AG20443 (cell line): Measurements from ENCODE around the gene CFAP90.

ENCODE experiments used
- DNase-seq: peaks from one replicate; pipeline ENCODE4 v3.0.0; 2012; ENCODE audit warnings: low spot score, mixed read lengths

CFAP90 gene

GRCh38 chr5:7868427-7868772 is 17.5 kb upstream of the CFAP90 start:
- DNase-seq = no peak

DNA sequence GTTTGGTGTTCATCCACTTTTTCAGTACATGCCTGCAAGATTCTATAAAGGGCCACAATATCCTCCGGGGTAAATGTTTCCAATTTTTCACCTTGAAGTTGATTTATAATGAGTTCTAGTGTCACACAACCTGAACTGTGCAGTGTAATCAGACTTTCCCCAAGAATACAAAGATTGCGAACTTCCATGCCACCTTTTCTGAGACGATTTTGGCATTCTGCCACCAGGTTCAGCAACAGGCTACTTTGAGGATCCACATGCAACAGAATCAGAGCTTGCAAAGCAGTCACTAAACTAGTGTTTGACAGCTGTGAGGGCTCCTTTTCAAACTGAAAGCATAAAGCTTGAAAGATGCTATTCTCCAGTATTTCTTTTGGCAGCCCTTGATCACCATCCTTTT is 16.3 kb upstream of the CFAP90 start:
- no peak for DNase-seq

GRCh38 chr5:7866196-7866595 is 15.3 kb upstream of the CFAP90 start:
- no peak for DNase-seq

DNA sequence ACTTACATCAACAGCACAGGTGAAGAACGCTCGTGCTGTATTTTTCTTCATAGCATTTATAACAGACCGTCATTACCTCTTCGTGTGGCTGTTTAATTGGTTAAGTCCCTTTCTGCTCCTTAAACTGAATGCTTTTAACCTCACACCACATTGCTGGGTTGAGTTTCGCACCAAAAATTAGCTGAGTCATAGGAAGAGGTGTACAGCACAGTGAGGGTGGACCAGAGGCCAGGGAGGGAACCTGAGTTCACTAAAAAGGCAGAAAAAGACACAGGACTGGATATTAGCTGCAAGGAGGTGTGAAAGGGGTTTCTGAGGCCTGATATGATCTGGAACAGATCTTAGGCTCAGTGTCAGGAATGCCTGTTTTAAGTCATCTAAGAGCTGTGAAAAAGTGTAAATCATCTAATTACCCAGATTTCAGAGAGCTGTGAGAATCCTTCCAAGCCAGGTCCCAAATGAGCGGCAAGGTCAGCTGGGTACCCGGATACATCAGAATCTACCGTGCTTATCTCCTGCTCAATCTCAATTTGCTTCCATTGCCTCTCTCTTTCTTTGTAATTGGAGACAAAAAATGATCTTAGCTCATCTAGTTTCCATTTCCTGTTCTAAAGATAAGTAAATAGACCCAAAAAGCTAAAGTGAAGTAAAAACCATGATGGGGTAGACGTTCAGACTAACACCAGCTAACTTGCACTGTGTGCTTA is 7.1 kb upstream of the CFAP90 start:
- DNase-seq = no peak

- DNase-seq = no peak
Measured at GRCh38 chr5:7857361-7857760, 6.4 kb upstream of the CFAP90 start.

- peak; percentile 43 for DNase-seq
Measured at GRCh38 chr5:7856855-7857254, 5.9 kb upstream of the CFAP90 start.

- DNase-seq = no peak
Measured at GRCh38 chr5:7855611-7856010, 4.7 kb upstream of the CFAP90 start.

DNA sequence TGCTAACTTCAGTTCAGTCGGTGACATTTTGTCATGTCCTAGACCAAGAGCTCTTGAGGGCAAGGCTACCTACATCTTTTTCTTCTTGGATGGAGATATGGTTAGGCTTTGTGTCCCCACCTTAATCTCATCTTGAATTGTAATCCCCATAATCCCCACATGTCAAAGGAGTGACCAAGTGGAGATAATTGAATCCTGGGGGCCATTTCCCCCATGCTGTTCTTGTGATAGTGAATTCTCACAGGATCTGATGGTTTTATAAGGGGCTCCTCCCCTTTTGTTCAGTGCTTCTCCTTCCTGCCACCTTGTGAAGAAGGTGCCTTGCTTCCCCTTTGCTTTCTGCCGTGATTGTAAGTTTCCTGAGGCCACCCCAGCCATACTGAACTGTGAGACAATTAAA is 2.1 kb upstream of the CFAP90 start:
- DNase-seq = no peak

DNA sequence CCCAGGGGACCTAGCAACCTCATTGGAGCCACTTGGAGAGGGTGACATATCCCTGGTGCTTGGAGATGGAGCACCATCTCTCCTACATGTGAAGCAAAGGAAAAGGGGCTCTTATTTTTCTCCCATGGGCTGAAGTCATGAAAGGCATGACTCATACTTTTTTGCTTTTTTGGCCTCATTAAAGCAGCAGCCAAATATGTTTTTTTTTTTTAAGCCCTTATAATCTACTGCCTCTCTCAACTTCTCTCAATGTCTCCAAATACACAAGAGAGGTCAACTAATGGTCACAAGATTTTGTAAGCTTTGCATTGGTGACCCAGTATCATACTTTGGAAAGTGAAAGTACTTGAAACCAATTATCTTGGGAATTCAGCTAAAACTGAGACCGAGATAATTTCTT is 1.6 kb upstream of the CFAP90 start:
- DNase-seq = no peak

GRCh38 chr5:7851617-7852289 is 820 bp upstream of the CFAP90 start:
- no peak for DNase-seq

DNA sequence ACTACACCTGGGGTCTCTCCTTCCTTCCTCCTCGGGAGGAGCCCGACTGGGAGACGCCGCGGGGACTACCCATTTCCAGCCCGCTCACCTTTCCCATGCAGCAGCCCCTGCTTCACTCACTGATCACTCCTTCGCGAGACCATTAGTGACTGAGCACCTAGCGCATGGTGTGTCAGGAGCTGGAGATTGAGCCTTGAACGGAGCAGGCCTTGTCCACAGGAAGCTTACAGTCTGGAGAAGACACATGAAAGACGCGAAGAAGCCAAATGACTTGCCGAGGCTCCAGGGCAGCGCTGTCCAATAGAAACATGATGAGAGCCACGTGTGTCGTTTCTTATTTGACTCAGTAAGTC is 283 bp upstream of the CFAP90 start:
- DNase-seq = no peak

GRCh38 chr5:7849681-7850394 is 1.1 kb downstream of the CFAP90 start:
- no peak for DNase-seq

GRCh38 chr5:7848296-7848695 is 2.6 kb downstream of the CFAP90 start:
- DNase-seq = no peak

GRCh38 chr5:7846327-7846726 is 4.6 kb downstream of the CFAP90 start:
- DNase-seq = no peak

GRCh38 chr5:7845557-7845956 is 5.4 kb downstream of the CFAP90 start:
- DNase-seq = no peak

DNA sequence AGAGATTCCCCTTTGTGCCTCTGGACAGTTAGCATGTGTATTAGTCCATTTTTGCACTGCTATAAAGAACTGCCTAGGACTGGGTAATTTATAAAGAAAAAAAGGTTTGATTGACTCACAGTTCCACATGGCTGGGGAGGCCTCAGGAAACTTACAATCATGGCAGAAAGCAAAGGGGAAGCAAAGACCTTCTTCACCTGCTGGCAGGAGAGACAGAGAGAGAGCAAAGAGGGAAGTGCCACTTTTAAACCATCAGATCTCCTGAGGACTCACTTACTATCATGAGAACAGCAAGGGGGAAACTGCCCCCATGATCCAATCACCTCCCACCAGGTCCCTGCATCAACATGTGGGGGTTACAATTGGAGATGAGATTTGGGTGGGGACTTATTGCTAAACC is 6.0 kb downstream of the CFAP90 start:
- no peak for DNase-seq

DNA sequence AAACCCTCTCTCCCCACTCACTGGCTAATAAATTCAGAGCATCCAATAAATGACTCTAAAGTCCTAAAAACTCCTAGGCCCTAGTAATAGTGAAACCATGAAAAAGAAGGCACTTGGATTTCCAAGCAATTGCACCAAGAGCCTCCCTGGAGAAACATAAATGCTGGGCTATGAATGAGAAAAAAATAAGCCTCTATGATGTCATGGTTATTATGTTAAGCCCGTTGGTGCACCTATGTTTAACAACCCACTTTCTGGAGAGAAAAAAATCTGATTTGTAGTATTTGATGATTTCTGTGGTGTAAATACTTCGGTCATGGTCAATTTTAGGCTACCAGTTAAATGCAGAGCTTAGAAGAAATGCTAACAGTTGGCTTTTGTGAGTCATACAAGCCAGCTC is 8.4 kb downstream of the CFAP90 start:
- DNase-seq = no peak

DNA sequence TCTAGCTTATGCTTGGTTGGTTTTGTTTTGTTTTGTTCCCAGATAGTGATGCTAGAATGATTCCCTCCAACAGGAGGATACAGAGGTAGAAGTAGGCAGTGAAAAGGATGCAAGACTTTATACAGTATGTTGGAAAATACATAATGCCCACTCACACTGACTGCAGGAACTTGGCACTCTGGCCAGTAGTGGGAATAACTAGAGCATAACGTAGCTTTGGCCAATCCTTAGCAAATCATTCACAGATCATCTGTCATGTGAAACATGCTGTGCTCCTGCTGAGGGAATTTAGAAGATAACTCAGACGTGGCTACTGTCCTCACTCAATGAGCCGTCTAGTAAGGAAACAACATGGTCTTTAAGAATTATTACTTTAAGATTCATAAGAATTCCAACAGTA is 13.5 kb downstream of the CFAP90 start:
- DNase-seq = no peak

- no peak for DNase-seq
Measured at GRCh38 chr5:7834982-7835381, 16.0 kb downstream of the CFAP90 start.

GRCh38 chr5:7828269-7828668 is 22.7 kb downstream of the CFAP90 start:
- no peak for DNase-seq

DNA sequence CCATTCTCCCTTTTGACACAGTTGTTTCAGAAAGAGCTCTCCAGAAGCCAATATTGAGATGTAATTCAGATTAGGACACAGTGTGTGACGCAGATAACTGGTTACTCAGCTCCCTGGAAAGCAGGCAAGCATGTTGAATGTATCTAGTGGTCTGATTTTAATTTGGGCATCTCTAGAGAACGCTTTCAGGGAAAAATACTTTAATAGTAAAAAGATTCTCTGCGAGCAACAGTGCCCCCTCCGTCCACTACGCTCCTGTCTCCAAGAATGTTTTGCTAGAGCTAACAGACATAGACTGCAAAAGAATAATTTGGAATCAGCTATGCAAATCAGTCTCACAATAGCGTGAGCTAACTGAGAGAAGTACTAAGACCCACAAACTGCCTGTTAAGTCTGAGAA is 23.3 kb downstream of the CFAP90 start:
- peak; percentile 56 for DNase-seq

GRCh38 chr5:7825630-7826029 is 25.3 kb downstream of the CFAP90 start:
- DNase-seq = no peak

GRCh38 chr5:7824995-7825394 is 25.9 kb downstream of the CFAP90 start:
- no peak for DNase-seq

DNA sequence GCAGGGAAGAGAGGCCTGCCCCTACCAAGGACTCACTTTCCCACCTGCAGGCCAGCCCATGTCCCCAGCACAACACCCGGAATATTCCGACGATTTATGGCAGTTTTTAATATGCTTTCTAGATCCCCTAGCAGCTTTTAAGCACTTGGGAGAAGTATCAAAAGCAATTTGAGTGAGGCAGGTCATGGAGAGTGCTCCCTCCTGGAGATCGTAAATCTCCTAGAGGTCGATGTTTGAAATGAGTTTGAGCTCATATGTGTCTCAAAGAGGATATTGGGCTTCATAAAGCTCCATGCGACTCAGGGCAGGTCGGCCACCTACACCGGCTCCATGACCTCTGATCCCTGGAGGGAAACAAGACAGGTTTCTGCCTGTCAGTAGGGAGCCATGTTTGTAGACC is 27.3 kb downstream of the CFAP90 start:
- no peak for DNase-seq
